IMR-90 (cell line): ENCODE results near the gene ID3. TPM values are rescaled to one million over a fixed set of nuclear protein-coding genes. Genes with fewer than 3 reads are reported as not detected.

Experiments used
- ATAC-seq: fragments of 200-7000 bp; cut with Tn5 transposase; 2 replicates; pipeline ENCODE4 v1.9.1; 2020; ENCODE audit warnings: low read depth, mild to moderate bottlenecking, moderate library complexity
- BruUV-seq: library from RNA; stranded (reverse); fragments of 400-500 nt; replicated peaks from 2 replicates; lab custom pipeline; 2021; lab: Mats Ljungman, UMichigan
- CTCF ChIA-PET: fragments of 300-600 bp; formaldehyde crosslinking; extraction: SDS; loops from one replicate; lab custom pipeline; 2021; ENCODE audit warnings: antibody characterized with exemption; lab: Yijun Ruan, JAX
- POLR2A ChIA-PET: fragments of 300-600 bp; sonication (Branson Sonifier 250); formaldehyde crosslinking; loops from one replicate; lab custom pipeline; 2022; ENCODE audit warnings: antibody characterized with exemption; ENCODE audit not compliant: unreplicated experiment; lab: Charles Lee
- DNase-seq: peaks from one replicate; pipeline ENCODE4 v3.0.0; 2013
- H2AFZ ChIP-seq: replicated peaks from 2 replicates; pipeline ENCODE3; 2013; ENCODE audit warnings: low read length, mild to moderate bottlenecking; ENCODE audit not compliant: poor library complexity
- H2AK5ac ChIP-seq: 2 replicates; pipeline ENCODE4 v1.6.1; 2013; ENCODE audit warnings: low read depth, low read length, inconsistent platforms
- H2AK9ac ChIP-seq: replicated peaks from 2 replicates; pipeline ENCODE3; 2013; ENCODE audit warnings: mild to moderate bottlenecking, low read depth, low read length, moderate library complexity; ENCODE audit not compliant: poor library complexity
- H2BK120ac ChIP-seq: 2 replicates; pipeline ENCODE4 v1.6.1; 2013; ENCODE audit warnings: low read depth, low read length, inconsistent platforms
- H2BK15ac ChIP-seq: 3 replicates; pipeline ENCODE4 v1.6.1; 2013; ENCODE audit warnings: low read depth, low read length, inconsistent platforms
- H2BK20ac ChIP-seq: 2 replicates; pipeline ENCODE4 v1.6.1; 2013; ENCODE audit warnings: low read depth, mild to moderate bottlenecking, inconsistent platforms, low read length, moderate library complexity
- H2BK5ac ChIP-seq: 2 replicates; pipeline ENCODE4 v1.6.1; 2013; ENCODE audit warnings: mild to moderate bottlenecking, low read depth, low read length, inconsistent platforms; ENCODE audit not compliant: poor library complexity, severe bottlenecking
- H3K14ac ChIP-seq: replicated peaks from 2 replicates; pipeline ENCODE4 v1.6.1; 2013; ENCODE audit warnings: low read depth, low read length, inconsistent platforms
- H3K18ac ChIP-seq: 2 replicates; pipeline ENCODE4 v1.6.1; 2013; ENCODE audit warnings: low read depth, low read length, control low read depth
- H3K23ac ChIP-seq: 2 replicates; pipeline ENCODE4 v1.6.1; 2013; ENCODE audit warnings: low read depth, low read length, inconsistent platforms
- H3K27ac ChIP-seq: 2 replicates; pipeline ENCODE4 v1.5.1; 2013; ENCODE audit warnings: mild to moderate bottlenecking, control low read depth, low read length; ENCODE audit not compliant: insufficient read depth
- H3K27me3 ChIP-seq: 2 replicates; pipeline ENCODE4 v1.6.1; 2013; ENCODE audit warnings: low read length; ENCODE audit not compliant: control insufficient read depth, insufficient read depth
- H3K36me3 ChIP-seq: 2 replicates; pipeline ENCODE4 v1.6.1; 2013; ENCODE audit warnings: low read length, mixed read lengths; ENCODE audit not compliant: control insufficient read depth, insufficient read depth
- H3K4ac ChIP-seq: 2 replicates; pipeline ENCODE4 v1.6.1; 2013; ENCODE audit warnings: low read depth, low read length, inconsistent platforms
- H3K4me1 ChIP-seq: 2 replicates; pipeline ENCODE4 v1.6.1; 2013; ENCODE audit warnings: low read length, mixed read lengths; ENCODE audit not compliant: control insufficient read depth, insufficient read depth
- H3K4me2 ChIP-seq: 2 replicates; pipeline ENCODE4 v1.6.1; 2013; ENCODE audit warnings: low read depth, mild to moderate bottlenecking, control low read depth, low read length, moderate library complexity
- H3K4me3 ChIP-seq: 2 replicates; pipeline ENCODE4 v1.5.1; 2013; ENCODE audit warnings: low read depth, mild to moderate bottlenecking, control low read depth, low read length, moderate library complexity; ENCODE audit not compliant: insufficient read depth
- H3K56ac ChIP-seq: 2 replicates; pipeline ENCODE4 v1.6.1; 2013; ENCODE audit warnings: low read length, inconsistent platforms; ENCODE audit not compliant: insufficient read depth; ENCODE audit errors: extremely low read depth
- H3K79me1 ChIP-seq, 2 experiments: 2 replicates each; pipeline ENCODE4 v1.6.1; 2013; ENCODE audit warnings: low read length in 2 of 2, inconsistent platforms in 1 of 2, low read depth in 1 of 2
- H3K9ac ChIP-seq: 2 replicates; pipeline ENCODE4 v1.6.1; 2013; ENCODE audit warnings: low read depth, low read length, control low read depth
- H3K9me1 ChIP-seq: 2 replicates; pipeline ENCODE4 v1.6.1; 2013; ENCODE audit warnings: low read length, inconsistent platforms; ENCODE audit not compliant: insufficient read depth
- H3K9me3 ChIP-seq: 2 replicates; pipeline ENCODE4 v1.6.1; 2013; ENCODE audit warnings: low read length; ENCODE audit not compliant: control insufficient read depth, insufficient read depth
- H4K20me1 ChIP-seq: 2 replicates; pipeline ENCODE4 v1.6.1; 2013; ENCODE audit warnings: low read length, inconsistent platforms; ENCODE audit not compliant: insufficient read depth
- H4K5ac ChIP-seq: 2 replicates; pipeline ENCODE4 v1.6.1; 2013; ENCODE audit warnings: mild to moderate bottlenecking, low read depth, low read length, control low read depth
- H4K8ac ChIP-seq, 2 experiments: 2 replicates each; pipeline ENCODE4 v1.6.1; 2013; ENCODE audit warnings: low read depth in 2 of 2, low read length in 2 of 2, control low read depth in 1 of 2, inconsistent platforms in 1 of 2
- H4K91ac ChIP-seq: 2 replicates; pipeline ENCODE4 v1.6.1; 2013; ENCODE audit warnings: low read depth, low read length, inconsistent platforms; ENCODE audit not compliant: insufficient read depth
- CHD1 ChIP-seq: IDR thresholded peaks from 2 replicates; pipeline ENCODE4 v1.6.1; 2012; ENCODE audit warnings: low read depth, low read length, improper control_type of control experiment
- MAZ ChIP-seq: IDR thresholded peaks from 2 replicates; pipeline ENCODE4 v1.6.1; 2012; ENCODE audit warnings: low read depth, mild to moderate bottlenecking, low read length, improper control_type of control experiment, moderate library complexity, borderline replicate concordance
- POLR2A ChIP-seq: IDR thresholded peaks from 2 replicates; pipeline ENCODE4 v1.6.1; 2012; ENCODE audit warnings: mild to moderate bottlenecking, low read depth, low read length
- RAD21 ChIP-seq: IDR thresholded peaks from 2 replicates; pipeline ENCODE4 v1.6.1; 2012; ENCODE audit warnings: low read length, improper control_type of control experiment
- WGBS, 2 experiments: methylation state at CpG; one replicate each; pipeline versions ENCODE4 v1.1.5 to v1.1.7; 2013; ENCODE audit warnings: missing lambda C conversion rate in 2 of 2; ENCODE audit not compliant: insufficient read length in 1 of 2; ENCODE audit errors: extremely low coverage in 2 of 2; 5-methylcytosine and 5-hydroxymethylcytosine counted together
- dilution Hi-C: fragments of 300-500 bp; cut with HindIII; formaldehyde crosslinking; loops from one replicate; pipeline ENCODE4 v1.14.3; 2018; ENCODE audit warnings: low sequenced_read_pairs; ENCODE audit not compliant: unreplicated experiment
- in situ Hi-C: fragments of 300-500 bp; cut with MboI; formaldehyde crosslinking; loops from 3 replicates; pipeline ENCODE4 v1.14.3; 2019; ENCODE audit warnings: low sequenced_read_pairs, inconsistent platforms, mixed read lengths
- intact Hi-C: fragments of 100-400 bp; cut with micrococcal nuclease; formaldehyde crosslinking; loops from 2 replicates; pipeline ENCODE4 v1.10.0; 2022
- polyA plus RNA-seq, 3 experiments: library from polyadenylated mRNA; depleted of rRNA; stranded (reverse); fragments of >200 nt; gene quantifications; 2 replicates each; pipeline ENCODE4 v1.2.3, GENCODE V29; 2012; ENCODE audit warnings: low replicate concordance in 1 of 3
- total RNA-seq: library from RNA; depleted of rRNA; stranded (reverse); fragments of >200 nt; gene quantifications from 2 replicates; pipeline ENCODE4 v1.2.3, GENCODE V29; 2012
- TF ChIP-seq, protein P1 (sequence below): fragments of 150-350 bp; IDR thresholded peaks from 2 replicates; pipeline ENCODE4 v1.6.1; 2017; ENCODE audit warnings: mild to moderate bottlenecking, antibody characterized with exemption, low read length, low read depth

Gene ID3
- total and polyA plus RNA-seq, 2 of the 4 experiments (the other 2 are of a cell fraction) = 109 to 304 TPM

DNA sequence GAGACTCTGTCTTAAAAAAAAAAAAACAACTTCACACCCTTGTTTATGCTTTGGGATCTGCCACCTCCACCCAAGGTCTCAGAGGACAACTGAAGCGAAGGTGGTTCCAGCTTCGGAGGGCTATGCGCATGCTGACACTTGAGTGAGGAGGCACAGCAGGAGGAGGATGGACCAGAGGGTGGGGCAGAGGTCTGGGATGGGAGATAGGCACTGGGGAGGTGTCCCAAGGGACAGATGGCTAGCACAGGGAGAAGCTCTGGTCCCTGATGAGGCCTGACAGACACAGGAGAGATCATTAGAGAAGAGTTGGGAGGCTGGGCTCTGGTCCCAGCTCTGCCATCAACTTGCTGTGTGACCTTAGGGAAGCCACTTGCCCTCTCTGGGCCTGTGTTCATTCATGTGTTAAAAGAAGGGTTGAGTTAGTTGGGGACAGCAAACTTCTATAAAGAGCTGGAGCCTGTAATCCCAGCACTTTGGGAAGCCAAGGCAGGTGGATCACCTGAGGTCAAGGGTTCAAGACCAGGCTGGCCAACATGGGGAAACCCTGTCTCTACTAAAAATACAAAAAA is 45.1 kb downstream of the ID3 start:
- Histone ChIP-seq H3K14ac (no peak overlapping the region), H3K27me3 (no peaks in the 10 kb centered on the region), H4K8ac (no peak overlapping the region), H3K36me3 (peaks cover 2% of the 10 kb centered on the region; the same call in 1 of the 2 replicates), H3K4me1 (no peaks in the 10 kb centered on the region), H2BK120ac (no peak overlapping the region), H3K9ac (no peak overlapping the region), H3K18ac (no peak overlapping the region), H2BK20ac (no peak overlapping the region), H4K5ac (no peak overlapping the region), H3K4me2 (no peak overlapping the region), H2BK15ac (no peak overlapping the region), H3K4ac (no peak overlapping the region), H3K79me1 (no peaks in the 10 kb centered on the region), H3K56ac (no peak overlapping the region), H2AK9ac (no peak overlapping the region), H2BK5ac (no peak overlapping the region), H3K23ac (no peak overlapping the region), H4K20me1 (no peaks in the 10 kb centered on the region; the same call in 1 of the 2 replicates), H3K9me1 (no peaks in the 10 kb centered on the region), H4K91ac (no peak overlapping the region), H2AK5ac (no peak overlapping the region), H3K27ac (no peak overlapping the region), H3K4me3 (no peak overlapping the region), H2AFZ (no peak overlapping the region), H3K9me3 (no peaks in the 10 kb centered on the region)
- in situ Hi-C loops = no loop called here
- WGBS, 2 experiments = 100% methylated on average over 1 of the region's 3 CpGs; no CpG with 5 or more reads in 1 of the 2 experiments
- dilution Hi-C loops = no loop called here
- ChIA-PET CTCF (no interaction called here), POLR2A (no interaction called here)
- no TSS peak for BruUV-seq
- no peak for TF ChIP-seq MAZ
- TF ChIP-seq CHD1 = no peak
- no peak for TF ChIP-seq RAD21
- no peak for TF ChIP-seq POLR2A
- TF ChIP-seq, protein P1, sequence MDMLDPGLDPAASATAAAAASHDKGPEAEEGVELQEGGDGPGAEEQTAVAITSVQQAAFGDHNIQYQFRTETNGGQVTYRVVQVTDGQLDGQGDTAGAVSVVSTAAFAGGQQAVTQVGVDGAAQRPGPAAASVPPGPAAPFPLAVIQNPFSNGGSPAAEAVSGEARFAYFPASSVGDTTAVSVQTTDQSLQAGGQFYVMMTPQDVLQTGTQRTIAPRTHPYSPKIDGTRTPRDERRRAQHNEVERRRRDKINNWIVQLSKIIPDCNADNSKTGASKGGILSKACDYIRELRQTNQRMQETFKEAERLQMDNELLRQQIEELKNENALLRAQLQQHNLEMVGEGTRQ = no peak
- DNase-seq (no peak), ATAC-seq (no peak)
- intact Hi-C loops = no loop called here
